ENCODE measurements around the gene GAA.

Gene GAA

GRCh38 chr17:80068301-80069222, 32.8 kb upstream of the GAA start:
- no peak for TF ChIP-seq CTCF (IDR thresholded peaks at IDR 0.05; ENCODE audit: low read depth, low read length)
- peak; percentile 44 for DNase-seq
- no peaks in the 10 kb centered on the region for H3K4me1 ChIP-seq
- no peaks in the 10 kb centered on the region for H3K36me3 ChIP-seq
- H3K9me3 ChIP-seq, result no peaks in the 10 kb centered on the region
- H3K4me3 ChIP-seq (ENCODE audit: low read depth, low read length), result no peak overlapping the region
- no peaks in the 10 kb centered on the region for H3K27me3 ChIP-seq

GRCh38 chr17:80070375-80071115, 30.8 kb upstream of the GAA start:
- H3K36me3 ChIP-seq, result no peaks in the 10 kb centered on the region
- H3K4me3 ChIP-seq (ENCODE audit: low read depth, low read length), result no peak overlapping the region
- no peaks in the 10 kb centered on the region for H3K27me3 ChIP-seq
- H3K9me3 ChIP-seq, result no peaks in the 10 kb centered on the region
- no peak for TF ChIP-seq CTCF (IDR thresholded peaks at IDR 0.05; ENCODE audit: low read depth, low read length)
- DNase-seq, result no peak
- no peaks in the 10 kb centered on the region for H3K4me1 ChIP-seq

- H3K27me3 ChIP-seq, result no peaks in the 10 kb centered on the region
- no peak for DNase-seq
- no peaks in the 10 kb centered on the region for H3K9me3 ChIP-seq
- no peaks in the 10 kb centered on the region for H3K36me3 ChIP-seq
- TF ChIP-seq CTCF (IDR thresholded peaks at IDR 0.05; ENCODE audit: low read depth, low read length), result no peak
- H3K4me3 ChIP-seq (ENCODE audit: low read depth, low read length), result no peak overlapping the region
- no peaks in the 10 kb centered on the region for H3K4me1 ChIP-seq
Measured at GRCh38 chr17:80071116-80071841, 30.1 kb upstream of the GAA start.

GRCh38 chr17:80072410-80072809, 29.0 kb upstream of the GAA start:
- no peaks in the 10 kb centered on the region for H3K9me3 ChIP-seq
- H3K4me1 ChIP-seq, result no peaks in the 10 kb centered on the region
- H3K36me3 ChIP-seq, result no peaks in the 10 kb centered on the region
- no peak for TF ChIP-seq CTCF (IDR thresholded peaks at IDR 0.05; ENCODE audit: low read depth, low read length)
- H3K27me3 ChIP-seq, result no peaks in the 10 kb centered on the region
- no peak for DNase-seq
- no peak overlapping the region for H3K4me3 ChIP-seq (ENCODE audit: low read depth, low read length)

- no peak for DNase-seq
- no peak for TF ChIP-seq CTCF (IDR thresholded peaks at IDR 0.05; ENCODE audit: low read depth, low read length)
- H3K9me3 ChIP-seq, result no peaks in the 10 kb centered on the region
Measured at GRCh38 chr17:80080081-80080480, 21.3 kb upstream of the GAA start.

More at GRCh38 chr17:80080081-80080480, 21.3 kb upstream of the GAA start:
- H3K27me3 ChIP-seq, result no peaks in the 10 kb centered on the region
- H3K4me1 ChIP-seq, result peaks cover 3% of the 10 kb centered on the region; the same call in 1 of the 2 replicates
- no peak overlapping the region for H3K4me3 ChIP-seq (ENCODE audit: low read depth, low read length)
- H3K36me3 ChIP-seq, result no peaks in the 10 kb centered on the region

All from BE2C (cell line).